ENCODE data around the gene PNPLA7.

The PNPLA7 gene

GRCh38 chr9:137433916-137434431 lies 116.2 kb downstream of the PNPLA7 start:
- no peak for TF ChIP-seq CTCF (conservative IDR thresholded peaks at IDR 0.05; ENCODE audit: control insufficient read depth, insufficient read depth, low read depth, low read length)
- no peak overlapping the region for H3K4me3 ChIP-seq (ENCODE audit: control insufficient read depth, low read depth, low read length)
- no peak for DNase-seq (ENCODE audit: low read depth)

- H3K4me3 ChIP-seq (ENCODE audit: control insufficient read depth, low read depth, low read length), result no peak overlapping the region
Measured at GRCh38 chr9:137433349-137433915, 116.8 kb downstream of the PNPLA7 start.

GRCh38 chr9:137432687-137433348 lies 117.4 kb downstream of the PNPLA7 start:
- TF ChIP-seq CTCF (conservative IDR thresholded peaks at IDR 0.05; ENCODE audit: control insufficient read depth, insufficient read depth, low read depth, low read length), result no peak
- no peak for DNase-seq (ENCODE audit: low read depth)
- H3K4me3 ChIP-seq (ENCODE audit: control insufficient read depth, low read depth, low read length), result no peak overlapping the region

More at GRCh38 chr9:137433349-137433915, 116.8 kb downstream of the PNPLA7 start:
- TF ChIP-seq CTCF (conservative IDR thresholded peaks at IDR 0.05; ENCODE audit: control insufficient read depth, insufficient read depth, low read depth, low read length), result no peak
- DNase-seq (ENCODE audit: low read depth), result no peak

- DNase-seq (ENCODE audit: low read depth), result no peak
- TF ChIP-seq CTCF (conservative IDR thresholded peaks at IDR 0.05; ENCODE audit: control insufficient read depth, insufficient read depth, low read depth, low read length), result no peak
- H3K4me3 ChIP-seq (ENCODE audit: control insufficient read depth, low read depth, low read length), result no peak overlapping the region
Measured at GRCh38 chr9:137431416-137431931, 118.7 kb downstream of the PNPLA7 start.

- H3K4me3 ChIP-seq (ENCODE audit: control insufficient read depth, low read depth, low read length), result no peak overlapping the region
- TF ChIP-seq CTCF (conservative IDR thresholded peaks at IDR 0.05; ENCODE audit: control insufficient read depth, insufficient read depth, low read depth, low read length), result no peak
- DNase-seq (ENCODE audit: low read depth), result no peak
Measured at GRCh38 chr9:137430723-137431415, 119.3 kb downstream of the PNPLA7 start.

GRCh38 chr9:137429974-137430722 lies 120.1 kb downstream of the PNPLA7 start:
- H3K4me3 ChIP-seq (ENCODE audit: control insufficient read depth, low read depth, low read length), result no peak overlapping the region
- no peak for TF ChIP-seq CTCF (conservative IDR thresholded peaks at IDR 0.05; ENCODE audit: control insufficient read depth, insufficient read depth, low read depth, low read length)
- no peak for DNase-seq (ENCODE audit: low read depth)

Data from fibroblast of mammary gland (primary cell).